CD4-positive, alpha-beta T cell treated with Interleukin-4 for 1 hour (primary cell): ENCODE measurements around the gene DGKH.
"Not testable (repeated sequence)": the region's sequence is repeated elsewhere in the genome, so short reads cannot be mapped to it uniquely, and the experiment has no call there.

ENCODE experiments used
- DNase-seq, 2 donors: peaks; one replicate each; pipeline ENCODE4 v3.0.0-alpha.2; 2020 to 2022

Gene DGKH

DNA sequence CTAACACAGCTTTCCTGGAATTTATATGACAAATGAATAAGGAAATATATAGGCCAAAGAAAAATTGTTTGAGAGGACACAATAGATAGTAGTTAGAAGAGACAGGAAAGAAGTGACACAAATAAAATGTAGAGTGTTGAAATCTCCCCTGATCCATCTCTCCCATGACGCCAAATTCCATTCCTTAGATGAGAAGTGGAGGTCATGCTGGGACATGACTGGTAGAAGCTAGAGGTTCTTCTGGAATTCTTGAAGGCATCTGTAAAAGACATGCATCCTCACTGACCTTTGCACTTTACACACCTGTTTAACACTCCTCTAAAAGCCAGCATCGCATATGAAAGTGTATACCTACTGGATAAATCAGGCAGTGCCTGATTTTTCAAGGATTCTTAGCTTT, 67.8 kb downstream of the DGKH start:
- no peak for DNase-seq

DNA sequence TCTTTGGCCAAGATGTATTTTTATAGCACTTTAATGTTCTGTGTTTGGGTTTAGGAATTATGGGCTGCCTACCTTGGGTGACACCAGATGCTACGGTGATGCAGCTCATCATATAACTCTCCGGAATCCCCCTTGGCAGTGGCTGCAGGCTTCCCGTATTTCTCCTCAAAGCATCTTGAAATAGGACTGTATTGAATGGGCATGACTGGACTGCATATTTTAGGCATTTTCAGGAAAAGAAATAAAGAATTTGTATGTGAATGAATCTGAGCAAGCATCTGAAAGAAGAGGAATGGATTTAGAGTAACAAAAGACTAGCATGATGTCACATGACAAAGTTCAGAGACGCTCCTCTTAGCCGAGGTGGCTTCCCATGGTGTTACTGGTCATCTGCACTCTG, 70.6 kb downstream of the DGKH start:
- no peak for DNase-seq

GRCh38 chr13:42119875-42120274, 71.4 kb downstream of the DGKH start:
- DNase-seq, result no peak

- DNase-seq, result no peak
Observed at GRCh38 chr13:42123600-42123999, 75.2 kb downstream of the DGKH start.

DNA sequence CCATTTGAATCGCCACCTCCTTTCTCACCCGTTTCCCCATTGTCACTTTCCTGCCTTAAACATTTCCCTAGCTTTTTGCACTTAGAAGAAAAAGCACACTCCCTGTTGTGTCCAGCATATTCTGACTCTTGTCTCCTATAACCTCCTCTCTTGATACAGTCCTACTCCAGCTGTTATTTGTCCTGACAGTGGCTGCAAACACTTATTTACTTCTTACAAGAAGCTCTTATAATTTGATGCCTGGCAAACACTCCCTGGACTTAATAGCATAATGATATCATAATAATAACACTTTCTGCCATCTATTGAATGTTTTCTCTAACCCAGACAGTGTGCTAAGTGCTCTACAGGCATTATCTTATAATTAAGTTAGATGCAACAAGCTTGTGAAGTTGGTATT, 76.6 kb downstream of the DGKH start:
- no peak for DNase-seq

- no peak for DNase-seq
Observed at GRCh38 chr13:42127047-42127446, 78.6 kb downstream of the DGKH start.

GRCh38 chr13:42129033-42129432, 80.6 kb downstream of the DGKH start:
- no peak for DNase-seq

- DNase-seq, result no peak
Observed at GRCh38 chr13:42136518-42136917, 88.1 kb downstream of the DGKH start.

DNA sequence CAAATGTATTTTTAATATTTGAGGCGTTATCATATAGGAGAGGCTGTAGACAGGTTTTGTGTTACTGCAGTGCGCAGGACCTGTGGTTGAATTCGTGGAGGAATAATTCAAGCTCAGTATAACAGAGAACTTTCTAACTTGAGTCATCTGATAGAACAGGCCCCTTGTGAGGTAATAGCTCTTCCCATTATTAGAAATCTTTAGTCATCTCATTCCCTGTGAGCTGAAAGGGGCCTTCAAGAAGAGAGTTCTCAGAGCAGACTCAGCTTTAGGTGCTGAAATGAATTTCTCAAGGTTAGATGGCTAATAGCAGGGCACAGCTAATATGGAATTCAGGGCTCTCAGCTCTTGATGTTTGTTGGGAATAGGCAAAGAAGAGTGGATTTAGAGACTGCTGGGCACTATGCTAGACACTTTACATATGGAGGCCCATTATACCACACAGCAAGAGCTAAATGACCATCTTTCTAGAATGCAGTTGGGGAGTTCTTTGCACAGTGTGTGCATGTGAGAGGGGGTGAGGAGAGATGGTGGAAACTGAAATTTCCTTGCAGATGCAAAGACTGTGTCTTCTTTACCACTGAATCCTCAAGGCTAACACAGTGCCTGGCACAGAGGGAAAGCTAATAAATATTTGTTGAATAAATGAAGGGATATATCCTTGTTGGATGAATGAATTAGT, 89.5 kb downstream of the DGKH start:
- DNase-seq, result no peak

DNA sequence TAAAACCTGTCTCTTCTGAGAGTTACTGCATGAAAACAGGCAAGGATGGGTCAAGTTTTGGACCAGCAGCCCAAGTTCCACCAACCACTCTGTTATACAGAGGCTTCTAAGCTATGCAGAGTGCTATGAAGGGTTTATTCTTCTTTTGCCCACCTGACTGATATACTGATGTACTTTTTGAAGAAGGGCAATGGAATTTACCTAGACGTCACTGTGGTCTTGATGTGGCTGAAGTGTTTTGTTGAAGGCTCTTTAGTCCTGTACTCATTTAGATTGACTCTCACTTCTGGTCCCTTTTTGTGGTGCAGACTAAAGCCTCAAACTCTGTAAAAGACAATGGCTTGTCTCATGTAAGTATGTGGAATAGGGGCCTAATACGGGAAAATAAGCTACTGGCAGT, 92.0 kb downstream of the DGKH start:
- no peak for DNase-seq

DNA sequence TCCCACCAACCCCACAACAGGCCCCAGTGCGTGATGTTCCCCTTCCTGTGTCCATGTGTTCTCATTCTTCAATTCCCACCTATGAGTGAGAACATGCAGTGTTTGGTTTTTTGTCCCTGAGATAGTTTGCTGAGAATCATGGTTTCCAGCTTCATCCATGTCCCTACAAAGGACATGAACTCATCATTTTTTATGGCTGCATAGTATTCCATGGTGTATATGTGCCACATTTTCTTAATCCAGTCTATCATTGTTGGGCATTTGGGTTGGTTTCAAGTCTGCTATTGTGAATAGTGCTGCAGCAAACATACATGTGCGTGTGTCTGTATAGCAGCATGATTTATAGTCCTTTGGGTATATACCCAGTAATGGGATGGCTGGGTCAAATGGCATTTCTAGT, 92.6 kb downstream of the DGKH start:
- DNase-seq, result not testable (repeated sequence)

GRCh38 chr13:42146359-42146758, 97.9 kb downstream of the DGKH start:
- no peak for DNase-seq

DNA sequence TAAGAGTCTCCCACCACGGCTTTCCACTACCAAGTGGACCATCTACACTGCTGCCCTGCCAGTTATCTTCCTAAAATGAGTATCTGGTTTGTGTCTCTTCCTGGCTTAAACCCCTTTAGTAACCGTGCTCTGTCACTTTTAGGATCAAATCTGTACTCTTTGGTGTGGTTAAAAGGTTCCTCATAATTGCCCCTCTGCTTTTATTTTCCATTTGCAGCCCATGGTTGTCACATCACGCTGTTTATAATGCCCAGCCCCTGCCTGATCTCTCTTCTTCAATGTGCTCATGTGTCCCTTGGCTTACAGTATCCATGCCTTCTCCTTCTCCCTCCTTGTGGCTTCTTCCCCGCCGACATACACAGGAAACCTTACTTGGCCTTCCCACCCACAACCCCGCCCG, 100.1 kb downstream of the DGKH start:
- no peak for DNase-seq

DNA sequence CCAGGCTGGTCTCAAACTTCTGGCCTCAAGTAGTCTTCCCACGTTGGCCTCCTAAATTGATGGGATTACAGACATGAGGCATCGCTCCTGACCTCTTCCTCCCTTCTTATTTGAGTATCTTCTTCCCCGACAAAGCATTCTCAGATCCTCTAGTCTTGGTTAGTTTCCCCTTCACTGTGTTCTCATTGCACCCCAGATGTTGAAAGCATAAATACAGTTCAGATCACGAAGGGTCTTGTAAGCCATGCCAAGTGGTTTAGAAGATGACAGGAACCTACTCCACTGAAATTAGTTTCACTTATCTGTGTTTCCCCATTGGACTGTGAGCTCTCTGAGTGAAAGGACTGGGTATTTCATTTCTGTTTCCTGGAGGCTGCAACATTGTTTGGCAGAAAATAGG, 100.7 kb downstream of the DGKH start:
- DNase-seq, result no peak

DNA sequence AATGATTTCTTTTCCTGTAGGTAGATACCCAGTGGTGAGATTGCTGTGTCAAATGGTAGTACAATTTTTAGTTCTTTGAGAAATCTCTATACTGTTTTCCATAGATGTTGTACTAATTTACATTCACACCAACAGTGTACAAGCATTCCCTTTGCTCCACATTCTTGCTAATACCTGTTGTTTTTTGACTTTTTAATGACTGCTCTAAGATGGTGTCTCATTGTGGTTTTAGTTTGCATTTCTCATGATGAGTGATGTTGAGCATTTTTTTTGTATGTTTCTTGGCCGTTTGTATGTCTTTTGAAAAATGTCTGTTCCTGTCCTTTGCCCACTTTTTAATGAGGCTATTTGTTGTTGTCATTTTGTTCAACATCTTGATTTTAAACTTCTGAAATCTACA, 103.3 kb downstream of the DGKH start:
- no peak for DNase-seq

DNA sequence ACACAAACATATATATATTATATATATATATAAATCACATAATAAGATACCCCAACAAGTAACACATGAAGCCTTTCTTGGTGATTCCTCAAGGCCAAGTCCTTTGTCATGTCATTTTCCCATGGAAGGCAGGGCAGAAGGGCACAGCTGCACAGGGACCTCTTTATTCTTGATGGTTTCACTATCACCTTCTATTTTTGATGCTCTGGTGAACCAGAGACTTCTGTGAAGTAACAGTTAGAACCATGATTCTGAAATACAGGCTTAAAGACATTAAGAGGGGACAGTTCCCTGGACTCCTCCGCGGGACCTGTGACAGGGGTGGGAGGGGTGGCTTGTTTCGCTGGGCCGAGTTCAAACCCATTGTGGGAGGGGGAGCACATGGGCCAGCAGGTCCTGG, 104.0 kb downstream of the DGKH start:
- DNase-seq, result no peak

DNA sequence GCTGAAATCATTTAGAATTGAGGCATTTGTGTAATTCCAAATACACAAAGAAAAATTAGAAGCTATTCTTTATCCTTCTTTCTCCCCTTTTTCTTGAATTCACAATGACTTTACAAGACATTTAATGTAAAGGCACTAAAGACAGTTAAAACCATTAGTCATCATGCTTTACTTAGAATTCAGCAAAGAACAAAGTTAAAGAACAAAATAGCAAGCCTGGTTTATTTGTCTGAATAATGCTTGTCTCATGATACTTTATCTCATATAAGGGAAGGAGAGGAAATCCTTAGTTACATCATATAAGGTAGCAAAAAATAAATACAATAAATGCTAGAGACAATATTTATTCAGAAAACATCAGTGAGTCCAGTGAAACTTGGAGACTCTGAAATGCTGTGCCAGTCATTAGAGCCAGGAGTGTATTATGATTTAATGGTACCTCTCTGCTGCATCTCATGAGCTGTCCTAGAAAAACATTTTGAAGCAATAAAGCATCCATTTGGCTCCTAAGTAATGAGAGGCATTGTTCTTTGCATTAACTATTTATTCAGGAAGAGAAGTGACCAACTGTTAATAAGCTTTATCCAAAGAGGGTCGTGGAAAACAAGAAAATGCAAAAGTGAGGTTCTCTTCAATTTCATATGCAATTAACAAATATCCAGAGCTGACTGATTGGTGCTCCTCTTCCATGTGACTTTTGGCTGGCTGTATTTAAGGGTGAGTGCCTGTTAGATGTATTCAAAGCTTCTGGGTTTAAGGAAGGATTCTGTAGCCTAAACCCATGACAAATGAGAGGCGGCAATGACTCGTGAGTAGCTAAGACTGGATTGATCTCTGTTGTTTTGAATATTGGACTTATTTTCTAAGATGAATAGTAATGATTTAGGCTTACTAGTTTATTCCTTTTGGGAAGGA, 105.0 kb downstream of the DGKH start:
- no peak for DNase-seq

DNA sequence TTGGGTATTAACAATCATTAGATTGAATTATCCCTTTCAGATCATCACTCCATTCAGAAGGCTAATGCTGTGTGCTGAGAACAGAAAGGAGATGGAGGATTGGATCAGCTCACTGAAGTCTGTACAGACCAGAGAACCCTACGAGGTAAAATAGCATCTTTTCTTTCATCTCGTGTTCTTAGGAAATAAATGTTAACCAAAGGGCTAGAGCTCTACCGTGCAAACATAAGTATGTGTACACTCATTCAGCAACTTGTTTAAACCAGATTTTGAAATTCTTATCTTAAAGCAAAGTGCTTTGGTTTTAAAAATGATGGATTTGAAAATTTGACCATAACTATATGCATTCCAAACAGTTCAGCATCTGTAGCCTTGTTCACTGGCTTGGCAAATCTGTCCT, 106.8 kb downstream of the DGKH start:
- no peak for DNase-seq

DNA sequence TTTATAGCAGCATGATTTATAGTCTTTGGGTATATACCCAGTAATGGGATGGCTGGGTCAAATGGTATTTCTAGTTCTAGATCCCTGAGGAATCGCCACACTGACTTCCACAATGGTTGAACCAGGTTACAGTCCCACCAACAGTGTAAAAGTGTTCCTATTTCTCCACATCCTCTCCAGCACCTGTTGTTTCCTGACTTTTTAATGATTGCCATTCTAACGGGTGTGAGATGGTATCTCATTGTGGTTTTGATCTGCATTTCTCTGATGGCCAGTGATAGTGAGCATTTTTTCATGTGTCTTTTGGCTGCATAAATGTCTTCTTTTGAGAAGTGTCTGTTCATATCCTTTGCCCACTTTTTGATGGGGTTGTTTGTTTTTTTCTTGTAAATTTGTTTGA, 114.9 kb downstream of the DGKH start:
- not testable (repeated sequence) for DNase-seq

- not testable (repeated sequence) for DNase-seq
Observed at GRCh38 chr13:42163910-42164309, 115.5 kb downstream of the DGKH start.

- DNase-seq, result no peak
Observed at GRCh38 chr13:42164557-42165125, 116.2 kb downstream of the DGKH start.

GRCh38 chr13:42168496-42168895, 120.0 kb downstream of the DGKH start:
- DNase-seq, result no peak

DNA sequence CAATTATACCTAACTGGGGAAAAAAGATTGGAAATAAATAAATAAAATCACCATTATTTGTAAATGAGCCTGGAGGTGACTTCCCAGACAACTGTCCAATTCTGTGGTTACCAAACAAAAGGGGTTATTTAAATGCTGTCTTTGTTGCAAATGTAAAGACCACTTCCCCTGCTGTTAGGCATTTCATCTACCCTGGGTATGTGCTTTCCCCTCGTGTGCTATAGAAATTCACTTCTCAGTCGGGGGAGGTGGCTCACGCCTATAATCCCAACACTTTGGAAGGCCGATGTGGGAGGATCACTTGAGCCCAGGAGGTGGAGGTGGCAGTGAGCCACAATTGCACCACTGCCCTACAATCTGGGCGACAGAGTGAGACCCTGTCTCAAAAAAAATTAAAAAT, 121.6 kb downstream of the DGKH start:
- DNase-seq, result no peak

- no peak for DNase-seq
Observed at GRCh38 chr13:42173789-42174343, 125.4 kb downstream of the DGKH start.
